Measurements from ENCODE around the gene TMTC3.

The TMTC3 gene

DNA sequence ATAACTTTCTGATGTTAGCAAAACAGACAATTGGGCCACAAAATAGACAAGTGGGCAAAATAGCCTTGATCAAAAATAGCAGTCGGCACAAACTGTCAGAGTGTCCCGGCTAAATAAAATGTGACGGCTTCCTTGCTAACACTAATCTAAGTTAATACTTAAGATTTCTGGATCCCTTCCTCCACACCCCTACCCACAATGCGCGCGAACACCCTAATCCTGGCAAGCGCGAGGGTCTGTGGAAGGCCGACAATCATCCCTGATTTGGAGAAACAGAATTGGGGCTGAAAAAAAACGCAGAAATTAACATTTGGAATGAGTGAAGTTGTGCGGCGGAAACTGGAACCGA is 708 bp upstream of the TMTC3 start:
- 17% methylated on average over 13 of the region's 13 CpGs for WGBS
- Histone ChIP-seq H3K18ac (ENCODE audit: low read depth in 1 of 2, low read length in 2 of 2) (peak overlapping the region in 1 of 2 experiments; percentile 73), H3K4ac (ENCODE audit: low read depth in 1 of 2, low read length in 2 of 2) (peak overlapping the region in 1 of 2 experiments; percentile 43), H2AFZ (ENCODE audit: low read depth, low read length) (peak overlapping the region; percentile 97), H2BK15ac (ENCODE audit: low read depth, poor library complexity, severe bottlenecking) (no peak overlapping the region), H3K9me3 (ENCODE audit: control insufficient read depth, low read length) (no peaks in the 10 kb centered on the region), H2AK5ac (ENCODE audit: low read length, severe bottlenecking) (no peak overlapping the region), H3K14ac (ENCODE audit: low read length in 2 of 2) (no peak overlapping the region), H3K23ac (ENCODE audit: low read length in 2 of 2) (no peak overlapping the region), H3K27ac (ENCODE audit: low read length, poor library complexity, severe bottlenecking) (peak overlapping the region; percentile 71), H3K4me3 (ENCODE audit: insufficient read depth in 1 of 2, low read depth in 1 of 2, low read length in 2 of 2) (peak overlapping the region; percentile 84 to 91), H4K91ac (ENCODE audit: low read length) (no peak overlapping the region), H2BK12ac (ENCODE audit: low read length in 2 of 2) (no peak overlapping the region), H2BK120ac (ENCODE audit: low read depth, low read length) (no peak overlapping the region), H4K8ac (ENCODE audit: low read length) (peak overlapping the region; percentile 87), H3K4me1 (ENCODE audit: control insufficient read depth, insufficient read depth, low read depth, low read length) (peaks cover 4% of the 10 kb centered on the region), H3K36me3 (ENCODE audit: control insufficient read depth in 1 of 2, insufficient read depth in 2 of 2, low read depth in 1 of 2, low read length in 2 of 2) (peaks cover 4 to 31% of the 10 kb centered on the region in 2 experiments), H3K27me3 (ENCODE audit: control insufficient read depth in 1 of 2, insufficient read depth in 1 of 2, low read length in 2 of 2) (no peaks in the 10 kb centered on the region), H2BK5ac (ENCODE audit: low read depth, low read length, poor library complexity, severe bottlenecking) (no peak overlapping the region), H3K4me2 (ENCODE audit: low read length, poor library complexity, severe bottlenecking) (peak overlapping the region; percentile 90), H3K79me1 (replicated peaks; ENCODE audit: low read length, poor library complexity, severe bottlenecking) (peaks cover 16% of the 10 kb centered on the region), H3K9ac (ENCODE audit: low read length) (peak overlapping the region; percentile 91)
- no peak for DNase-seq

DNA sequence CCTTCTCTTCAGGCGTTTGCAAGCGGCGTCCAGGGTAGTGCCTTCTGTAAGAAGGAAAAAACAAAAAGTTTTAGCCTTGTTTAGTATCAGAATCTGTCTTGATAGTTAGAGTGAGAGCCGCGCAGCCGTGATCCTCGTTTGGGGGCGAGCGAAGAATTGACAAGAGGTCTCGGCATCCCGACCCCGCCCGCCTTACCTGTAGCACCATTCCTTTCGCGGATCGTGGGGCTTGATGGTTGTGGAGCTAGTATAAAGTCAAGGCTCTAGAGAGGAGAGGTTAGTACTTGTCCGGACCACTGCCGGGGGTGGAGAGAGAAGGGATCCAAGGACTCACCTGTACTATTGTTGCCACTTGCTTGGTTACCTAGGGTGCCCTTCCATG is 494 bp downstream of the TMTC3 start:
- under 1% methylated on average over 18 of the region's 18 CpGs for WGBS
- no peak overlapping the region for H2AK5ac ChIP-seq (ENCODE audit: low read length, severe bottlenecking)
- peaks cover 14% of the 10 kb centered on the region for H3K79me1 ChIP-seq (replicated peaks; ENCODE audit: low read length, poor library complexity, severe bottlenecking)
- H3K4me3 ChIP-seq (ENCODE audit: insufficient read depth in 1 of 2, low read depth in 1 of 2, low read length in 2 of 2) = peak overlapping the region; percentile 74 to 91
- H3K36me3 ChIP-seq (ENCODE audit: control insufficient read depth in 1 of 2, insufficient read depth in 2 of 2, low read depth in 1 of 2, low read length in 2 of 2) = peaks cover 4 to 20% of the 10 kb centered on the region in 2 experiments
- no peak overlapping the region for H3K23ac ChIP-seq (ENCODE audit: low read length in 2 of 2)
- no peak overlapping the region for H4K91ac ChIP-seq (ENCODE audit: low read length)
- H2BK120ac ChIP-seq (ENCODE audit: low read depth, low read length) = no peak overlapping the region
- H3K9me3 ChIP-seq (ENCODE audit: control insufficient read depth, low read length) = no peaks in the 10 kb centered on the region
- H3K9ac ChIP-seq (ENCODE audit: low read length) = peak overlapping the region; percentile 91
- H3K4me2 ChIP-seq (ENCODE audit: low read length, poor library complexity, severe bottlenecking) = peak overlapping the region; percentile 96
- H3K27ac ChIP-seq (ENCODE audit: low read length, poor library complexity, severe bottlenecking) = no peak overlapping the region
- H3K4me1 ChIP-seq (ENCODE audit: control insufficient read depth, insufficient read depth, low read depth, low read length) = peaks cover 4% of the 10 kb centered on the region
- peak overlapping the region; percentile 73 for H2AFZ ChIP-seq (ENCODE audit: low read depth, low read length)
- H3K18ac ChIP-seq (ENCODE audit: low read depth in 1 of 2, low read length in 2 of 2) = peak overlapping the region; percentile 34 to 59
- no peak for DNase-seq
- peak overlapping the region in 1 of 2 experiments; percentile 64 for H3K4ac ChIP-seq (ENCODE audit: low read depth in 1 of 2, low read length in 2 of 2)
- peak overlapping the region in 1 of 2 experiments; percentile 6 for H2BK12ac ChIP-seq (ENCODE audit: low read length in 2 of 2)
- no peaks in the 10 kb centered on the region for H3K27me3 ChIP-seq (ENCODE audit: control insufficient read depth in 1 of 2, insufficient read depth in 1 of 2, low read length in 2 of 2)
- peak overlapping the region in 1 of 2 experiments; percentile 10 for H3K14ac ChIP-seq (ENCODE audit: low read length in 2 of 2)
- H2BK15ac ChIP-seq (ENCODE audit: low read depth, poor library complexity, severe bottlenecking) = no peak overlapping the region
- peak overlapping the region; percentile 97 for H4K8ac ChIP-seq (ENCODE audit: low read length)
- H2BK5ac ChIP-seq (ENCODE audit: low read depth, low read length, poor library complexity, severe bottlenecking) = no peak overlapping the region

DNA sequence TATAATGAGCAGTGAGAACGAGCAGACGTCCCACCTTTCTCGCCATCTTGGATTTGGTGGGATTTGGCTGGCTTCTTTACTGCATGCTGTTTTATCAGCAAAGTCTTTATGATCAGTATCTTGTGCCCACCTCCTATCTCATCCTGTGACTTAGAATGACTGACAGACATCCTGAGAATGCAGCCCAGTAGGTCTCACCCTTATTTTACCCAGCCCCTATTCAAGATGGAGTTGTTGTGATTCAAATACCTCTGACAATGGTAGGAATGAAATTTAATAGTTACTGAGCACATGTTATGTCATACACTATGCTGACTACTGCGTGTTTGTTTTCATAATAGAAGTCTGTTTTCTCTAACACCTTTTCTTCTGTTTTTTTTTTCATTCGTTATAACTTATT is 1.9 kb downstream of the TMTC3 start:
- 96% methylated on average over 5 of the region's 5 CpGs for WGBS

DNA sequence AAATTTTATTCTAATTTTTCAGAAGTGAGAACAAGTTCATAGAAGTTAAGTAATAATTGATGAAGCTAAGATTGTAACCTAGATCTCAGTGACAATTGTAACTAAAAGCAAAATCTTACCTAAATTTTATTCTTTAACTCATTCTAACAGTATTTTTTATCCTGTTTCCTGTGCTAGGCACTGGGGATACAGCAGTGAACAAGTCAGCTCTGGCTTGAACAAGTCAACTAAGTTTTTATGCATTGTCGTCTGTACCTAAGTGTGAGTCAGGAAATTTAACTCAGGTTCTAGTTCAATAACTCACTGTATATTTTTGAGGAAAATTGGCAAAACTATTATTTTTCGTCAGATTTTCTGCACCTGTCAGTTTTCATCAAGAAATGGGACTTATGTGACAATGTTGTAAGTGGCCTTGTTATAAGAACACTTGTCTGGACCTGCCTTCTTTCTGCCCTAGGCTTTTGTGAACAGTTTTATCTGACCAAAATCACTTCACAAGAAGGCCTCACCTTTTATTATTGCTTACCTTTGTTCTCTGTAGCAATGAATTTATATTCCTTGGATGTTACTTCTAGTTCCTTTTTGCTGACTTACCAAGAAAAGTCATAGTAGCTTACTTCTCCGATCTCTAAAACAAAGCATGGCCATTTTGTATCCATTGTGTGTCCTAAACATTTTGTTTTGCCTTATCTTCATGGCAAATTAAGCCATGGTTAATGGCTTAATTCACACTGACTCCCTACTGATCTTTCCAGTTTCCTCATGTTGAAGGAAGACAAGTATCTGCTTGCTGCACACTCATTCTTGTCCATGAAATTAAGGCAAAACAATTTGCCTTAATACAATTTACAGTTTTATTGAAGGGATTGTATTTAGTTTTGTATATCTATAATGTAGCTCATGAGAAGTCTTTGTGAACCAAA is 2.7 kb downstream of the TMTC3 start:
- Histone ChIP-seq H3K14ac (ENCODE audit: low read length in 2 of 2) (no peak overlapping the region), H3K9ac (ENCODE audit: low read length) (no peak overlapping the region), H2BK5ac (ENCODE audit: low read depth, low read length, poor library complexity, severe bottlenecking) (no peak overlapping the region), H3K4ac (ENCODE audit: low read depth in 1 of 2, low read length in 2 of 2) (no peak overlapping the region), H3K9me3 (ENCODE audit: control insufficient read depth, low read length) (no peaks in the 10 kb centered on the region), H3K4me3 (ENCODE audit: insufficient read depth in 1 of 2, low read depth in 1 of 2, low read length in 2 of 2) (no peak overlapping the region), H2BK12ac (ENCODE audit: low read length in 2 of 2) (no peak overlapping the region), H3K18ac (ENCODE audit: low read depth in 1 of 2, low read length in 2 of 2) (no peak overlapping the region), H4K8ac (ENCODE audit: low read length) (no peak overlapping the region), H3K27ac (ENCODE audit: low read length, poor library complexity, severe bottlenecking) (no peak overlapping the region), H2AFZ (ENCODE audit: low read depth, low read length) (no peak overlapping the region), H3K4me2 (ENCODE audit: low read length, poor library complexity, severe bottlenecking) (no peak overlapping the region), H2AK5ac (ENCODE audit: low read length, severe bottlenecking) (no peak overlapping the region), H3K36me3 (ENCODE audit: control insufficient read depth in 1 of 2, insufficient read depth in 2 of 2, low read depth in 1 of 2, low read length in 2 of 2) (peaks cover under 1 to 4% of the 10 kb centered on the region in 2 experiments), H3K79me1 (replicated peaks; ENCODE audit: low read length, poor library complexity, severe bottlenecking) (peaks cover 13% of the 10 kb centered on the region), H4K91ac (ENCODE audit: low read length) (no peak overlapping the region), H3K23ac (ENCODE audit: low read length in 2 of 2) (no peak overlapping the region), H3K27me3 (ENCODE audit: control insufficient read depth in 1 of 2, insufficient read depth in 1 of 2, low read length in 2 of 2) (no peaks in the 10 kb centered on the region), H2BK120ac (ENCODE audit: low read depth, low read length) (no peak overlapping the region), H2BK15ac (ENCODE audit: low read depth, poor library complexity, severe bottlenecking) (no peak overlapping the region), H3K4me1 (ENCODE audit: control insufficient read depth, insufficient read depth, low read depth, low read length) (peaks cover 2% of the 10 kb centered on the region)
- WGBS = 97% methylated on average over 2 of the region's 3 CpGs
- DNase-seq = no peak

More for the DNA sequence above, 1.9 kb downstream of the TMTC3 start:
- H3K4me2 ChIP-seq (ENCODE audit: low read length, poor library complexity, severe bottlenecking) = no peak overlapping the region
- no peak overlapping the region for H3K4ac ChIP-seq (ENCODE audit: low read depth in 1 of 2, low read length in 2 of 2)
- peaks cover 4 to 7% of the 10 kb centered on the region in 2 experiments for H3K36me3 ChIP-seq (ENCODE audit: control insufficient read depth in 1 of 2, insufficient read depth in 2 of 2, low read depth in 1 of 2, low read length in 2 of 2)
- H3K27me3 ChIP-seq (ENCODE audit: control insufficient read depth in 1 of 2, insufficient read depth in 1 of 2, low read length in 2 of 2) = no peaks in the 10 kb centered on the region
- no peak overlapping the region for H2BK12ac ChIP-seq (ENCODE audit: low read length in 2 of 2)
- no peak overlapping the region for H3K14ac ChIP-seq (ENCODE audit: low read length in 2 of 2)
- H4K8ac ChIP-seq (ENCODE audit: low read length) = no peak overlapping the region
- no peak overlapping the region for H3K4me3 ChIP-seq (ENCODE audit: insufficient read depth in 1 of 2, low read depth in 1 of 2, low read length in 2 of 2)
- no peak overlapping the region for H4K91ac ChIP-seq (ENCODE audit: low read length)
- H2BK15ac ChIP-seq (ENCODE audit: low read depth, poor library complexity, severe bottlenecking) = no peak overlapping the region
- H3K18ac ChIP-seq (ENCODE audit: low read depth in 1 of 2, low read length in 2 of 2) = no peak overlapping the region
- peaks cover 4% of the 10 kb centered on the region for H3K4me1 ChIP-seq (ENCODE audit: control insufficient read depth, insufficient read depth, low read depth, low read length)
- no peak overlapping the region for H2AFZ ChIP-seq (ENCODE audit: low read depth, low read length)
- H3K79me1 ChIP-seq (replicated peaks; ENCODE audit: low read length, poor library complexity, severe bottlenecking) = peaks cover 15% of the 10 kb centered on the region
- H2BK120ac ChIP-seq (ENCODE audit: low read depth, low read length) = no peak overlapping the region
- no peak overlapping the region for H2AK5ac ChIP-seq (ENCODE audit: low read length, severe bottlenecking)
- no peak overlapping the region for H3K27ac ChIP-seq (ENCODE audit: low read length, poor library complexity, severe bottlenecking)
- H3K23ac ChIP-seq (ENCODE audit: low read length in 2 of 2) = no peak overlapping the region
- DNase-seq = no peak
- no peak overlapping the region for H3K9ac ChIP-seq (ENCODE audit: low read length)
- no peak overlapping the region for H2BK5ac ChIP-seq (ENCODE audit: low read depth, low read length, poor library complexity, severe bottlenecking)
- H3K9me3 ChIP-seq (ENCODE audit: control insufficient read depth, low read length) = no peaks in the 10 kb centered on the region
